HEK293 (cell line): ENCODE data around the gene OSTM1.
"Not testable (repeated sequence)": the region's sequence is repeated elsewhere in the genome, so short reads cannot be mapped to it uniquely, and the experiment has no call there.

ENCODE experiments used
- CTCF ChIA-PET: fragments of 350-600 bp; formaldehyde crosslinking; extraction: SDS; loops from one replicate; lab custom pipeline; 2021; ENCODE audit warnings: antibody characterized with exemption; lab: Yijun Ruan, JAX
- POLR2A ChIA-PET: fragments of 300-600 bp; formaldehyde crosslinking; extraction: SDS; loops from one replicate; lab custom pipeline; 2020; ENCODE audit warnings: antibody characterized with exemption, inconsistent platforms; lab: Yijun Ruan, JAX
- H3K27ac ChIP-seq: fragments of 200-500 bp; sonication (Bioruptor generic); 2 replicates; pipeline ENCODE4 v1.5.1; 2014; ENCODE audit warnings: low read depth, low read length, control low read depth, inconsistent platforms; ENCODE audit errors: extremely low read depth
- H3K36me3 ChIP-seq, 2 experiments: fragments of 200-500 bp in 1 of 2; sonication (Bioruptor generic) in 1 of 2; 1 replicate in 1 of 2; 2 replicates in 1 of 2; pipeline ENCODE4 v1.5.1; 2014 to 2017; ENCODE audit warnings: inconsistent platforms in 2 of 2, low read length in 2 of 2; ENCODE audit not compliant: control insufficient read depth in 2 of 2, insufficient read depth in 1 of 2
- H3K4me1 ChIP-seq: fragments of 200-500 bp; sonication (Bioruptor generic); 2 replicates; pipeline ENCODE4 v1.5.1; 2014; ENCODE audit warnings: mild to moderate bottlenecking, low read length, inconsistent platforms; ENCODE audit not compliant: control insufficient read depth, insufficient read depth
- H3K4me3 ChIP-seq: 2 replicates; pipeline ENCODE4 v1.5.1; 2011; ENCODE audit warnings: low read depth, mild to moderate bottlenecking, control low read depth, low read length, moderate library complexity
- H3K9me3 ChIP-seq: fragments of 200-500 bp; sonication (Bioruptor generic); 2 replicates; pipeline ENCODE4 v1.5.1; 2014; ENCODE audit warnings: low read depth, low read length, inconsistent platforms; ENCODE audit not compliant: control insufficient read depth, insufficient read depth
- BCL6B ChIP-seq: fragments of 450-650 bp; formaldehyde crosslinking; IDR thresholded peaks from 2 replicates; pipeline ENCODE4 v1.5.1; 2017; ENCODE audit warnings: missing biosample characterization, missing genetic modification characterization
- IKZF3 ChIP-seq: fragments of 450-650 bp; IDR thresholded peaks from 2 replicates; pipeline ENCODE4 v1.5.0; 2018; ENCODE audit warnings: missing biosample characterization, mild to moderate bottlenecking, missing genetic modification characterization, moderate library complexity
- PRDM2 ChIP-seq: fragments of 450-650 bp; formaldehyde crosslinking; IDR thresholded peaks from 2 replicates; pipeline ENCODE4 v1.5.1; 2016; ENCODE audit warnings: missing biosample characterization, missing genetic modification characterization, borderline replicate concordance
- PRDM4 ChIP-seq: fragments of 450-650 bp; formaldehyde crosslinking; IDR thresholded peaks from 2 replicates; pipeline ENCODE4 v1.5.1; 2017; ENCODE audit warnings: missing biosample characterization, missing genetic modification characterization
- SCRT1 ChIP-seq: fragments of 450-650 bp; formaldehyde crosslinking; IDR thresholded peaks from 2 replicates; pipeline ENCODE4 v1.5.1; 2016; ENCODE audit warnings: missing biosample characterization, missing genetic modification characterization, borderline replicate concordance
- SETDB1 ChIP-seq: IDR thresholded peaks from one replicate; pipeline ENCODE4 v1.6.1; 2017; ENCODE audit warnings: mild to moderate bottlenecking, low read length, moderate library complexity, mixed read lengths; ENCODE audit not compliant: insufficient read length
- ZNF202 ChIP-seq: fragments of 450-650 bp; formaldehyde crosslinking; IDR thresholded peaks from 2 replicates; pipeline ENCODE4 v1.5.1; 2016; ENCODE audit warnings: missing biosample characterization, missing genetic modification characterization, borderline replicate concordance
- ZNF354C ChIP-seq: fragments of 450-650 bp; formaldehyde crosslinking; IDR thresholded peaks from 2 replicates; pipeline ENCODE4 v1.5.1; 2016; ENCODE audit warnings: missing biosample characterization, missing genetic modification characterization, low read depth, borderline replicate concordance
- ZNF404 ChIP-seq: fragments of 450-650 bp; formaldehyde crosslinking; IDR thresholded peaks from 2 replicates; pipeline ENCODE4 v1.5.1; 2017; ENCODE audit warnings: missing biosample characterization, missing genetic modification characterization
- ZNF555 ChIP-seq: fragments of 450-650 bp; formaldehyde crosslinking; conservative IDR thresholded peaks from 2 replicates; pipeline ENCODE4 v1.5.1; 2017; ENCODE audit warnings: missing biosample characterization, mild to moderate bottlenecking, missing genetic modification characterization, inconsistent platforms
- ZNF707 ChIP-seq: fragments of 450-650 bp; formaldehyde crosslinking; IDR thresholded peaks from 2 replicates; pipeline ENCODE4 v1.5.1; 2016; ENCODE audit warnings: missing biosample characterization, missing genetic modification characterization

Gene OSTM1

GRCh38 chr6:108016283-108016682 lies 58.3 kb downstream of the OSTM1 start:
- H3K4me3 ChIP-seq, POLR2A ChIA-PET, H3K36me3 ChIP-seq, H3K4me1 ChIP-seq, H3K27ac ChIP-seq, CTCF ChIA-PET, H3K9me3 ChIP-seq: not testable (repeated sequence)
- TF ChIP-seq SETDB1, result peak; percentile 47
- peak; percentile 70 for TF ChIP-seq ZNF707 (tag by site-specific recombination)

GRCh38 chr6:108013787-108014439 lies 60.6 kb downstream of the OSTM1 start:
- ChIA-PET POLR2A (no interaction called here), CTCF (interaction anchor here (0.6 to 2.2 kb wide), 3 partner anchors 13 to 35 kb away, joined by 3 to 8 read pairs (median 3); no protein-coding TSS in a partner anchor)
- no peak overlapping the region for H3K4me3 ChIP-seq
- TF ChIP-seq ZNF354C (tag by site-specific recombination), result no peak
- TF ChIP-seq PRDM2 (tag by site-specific recombination), result no peak
- TF ChIP-seq ZNF202 (tag by site-specific recombination), result no peak
- no peak for TF ChIP-seq IKZF3 (tag by site-specific recombination)
- no peak for TF ChIP-seq ZNF404 (tag by site-specific recombination)
- no peak for TF ChIP-seq BCL6B (tag by site-specific recombination)
- no peak for TF ChIP-seq SCRT1 (tag by site-specific recombination)
- no peak for TF ChIP-seq ZNF555 (tag by site-specific recombination)
- no peak for TF ChIP-seq PRDM4 (tag by site-specific recombination)
- TF ChIP-seq, all 188 proteins: peak for 0
- no peaks in the 10 kb centered on the region for H3K4me1 ChIP-seq
- no peak overlapping the region for H3K27ac ChIP-seq
- H3K9me3 ChIP-seq, result no peaks in the 10 kb centered on the region
- no peaks in the 10 kb centered on the region for H3K36me3 ChIP-seq
